ENCODE results near the gene EXOC6.

GRCh38 chr10:92970301-92971070, 122.2 kb downstream of the EXOC6 start:
- TF ChIP-seq CTCF (conservative IDR thresholded peaks at IDR 0.05; ENCODE audit: low read length) (no peak), EZH2phosphoT487 (IDR thresholded peaks at IDR 0.05; ENCODE audit: borderline replicate concordance, low read depth, low read length) (no peak)
